OCI-LY7 (cell line): ENCODE results near the gene CUEDC1. TPM values are rescaled to one million over a fixed set of nuclear protein-coding genes. Genes with fewer than 3 reads are reported as not detected.

Experiments
- BruUV-seq: library from RNA; stranded (reverse); fragments of 400-500 nt; replicated peaks from 2 replicates; lab custom pipeline; 2021; lab: Mats Ljungman, UMichigan
- CTCF ChIA-PET: fragments of 300-600 bp; sonication (Branson Sonifier 250); formaldehyde crosslinking; loops from one replicate; lab custom pipeline; 2022; ENCODE audit warnings: antibody characterized with exemption; ENCODE audit not compliant: unreplicated experiment; lab: Charles Lee
- POLR2A ChIA-PET: fragments of 300-600 bp; sonication (Branson Sonifier 250); formaldehyde crosslinking; loops from one replicate; lab custom pipeline; 2022; ENCODE audit warnings: antibody characterized with exemption; lab: Charles Lee
- DNase-seq: peaks from one replicate; pipeline ENCODE4 v3.0.0-alpha.2; 2015; ENCODE audit warnings: low spot score
- H2AFZ ChIP-seq: fragments of 200-600 bp; sonication (generic), shearing (Covaris generic); 2 replicates; pipeline ENCODE4 v1.6.1; 2014; ENCODE audit warnings: mild to moderate bottlenecking, antibody characterized with exemption, low read length, moderate library complexity
- H3K27ac ChIP-seq: fragments of 200-600 bp; sonication (generic); 2 replicates; pipeline ENCODE4 v1.5.1; 2014; ENCODE audit warnings: mixed run types, low read depth, mild to moderate bottlenecking, moderate library complexity, low read length, inconsistent platforms; ENCODE audit not compliant: poor library complexity, severe bottlenecking
- H3K36me3 ChIP-seq: fragments of 200-600 bp; sonication (generic); 2 replicates; pipeline ENCODE4 v1.6.1; 2014; ENCODE audit warnings: mild to moderate bottlenecking, antibody characterized with exemption, low read length, moderate library complexity, mixed read lengths; ENCODE audit not compliant: insufficient read depth
- H3K4me1 ChIP-seq: fragments of 200-600 bp; sonication (generic); 2 replicates; pipeline ENCODE4 v1.5.1; 2014; ENCODE audit warnings: mild to moderate bottlenecking, low read length; ENCODE audit not compliant: insufficient read depth, poor library complexity, severe bottlenecking
- H3K4me2 ChIP-seq: fragments of 200-600 bp; sonication (generic); 2 replicates; pipeline ENCODE4 v1.6.1; 2014; ENCODE audit warnings: mild to moderate bottlenecking, low read length
- H3K4me3 ChIP-seq: fragments of 200-600 bp; sonication (generic); 2 replicates; pipeline ENCODE4 v1.5.1; 2014; ENCODE audit warnings: mild to moderate bottlenecking, low read depth, low read length; ENCODE audit not compliant: poor library complexity, severe bottlenecking
- H3K79me2 ChIP-seq: fragments of 200-600 bp; sonication (generic); 2 replicates; pipeline ENCODE4 v1.6.1; 2016; ENCODE audit warnings: low read depth, mild to moderate bottlenecking, low read length, moderate library complexity, mixed read lengths; ENCODE audit not compliant: insufficient read depth
- H3K9me2 ChIP-seq: fragments of 200-600 bp; sonication (generic); 2 replicates; pipeline ENCODE4 v1.6.1; 2016; ENCODE audit warnings: mild to moderate bottlenecking, low read length, mixed read lengths; ENCODE audit not compliant: insufficient read depth
- H3K9me3 ChIP-seq: fragments of 200-600 bp; sonication (generic); 2 replicates; pipeline ENCODE4 v1.6.1; 2014; ENCODE audit warnings: mild to moderate bottlenecking, mixed run types, low read length, mixed read lengths
- H4K20me1 ChIP-seq: fragments of 200-600 bp; sonication (generic); 2 replicates; pipeline ENCODE4 v1.6.1; 2014; ENCODE audit warnings: mild to moderate bottlenecking, antibody characterized with exemption, low read length, moderate library complexity, mixed read lengths; ENCODE audit not compliant: insufficient read depth
- EZH2phosphoT487 ChIP-seq: fragments of 200-600 bp; sonication (generic); IDR thresholded peaks from 2 replicates; pipeline ENCODE4 v1.6.1; 2018; ENCODE audit warnings: low read depth, borderline replicate concordance, mild to moderate bottlenecking, mixed run types, antibody characterized with exemption, low read length, moderate library complexity, mixed read lengths
- intact Hi-C: fragments of 100-400 bp; cut with micrococcal nuclease; formaldehyde crosslinking; loops from one replicate; pipeline ENCODE4 v1.10.0; 2022; ENCODE audit not compliant: unreplicated experiment
- total RNA-seq, 2 experiments: library from RNA; depleted of rRNA in 1 of 2; stranded (reverse); fragments of >200 nt in 1 of 2; shearing (Covaris generic) in 1 of 2; gene quantifications; 2 replicates each; pipeline ENCODE4 v1.2.3, GENCODE V29; 2014 to 2022
- TF ChIP-seq, protein P1 (sequence below): fragments of 200-600 bp; sonication (generic); conservative IDR thresholded peaks from 2 replicates; pipeline ENCODE4 v1.5.1; 2014; ENCODE audit warnings: mild to moderate bottlenecking, antibody characterized with exemption, low read length, moderate library complexity, mixed read lengths

The CUEDC1 gene
- total RNA-seq, 2 experiments from 2014 or later: 0.74 TPM; not detected in 1

DNA sequence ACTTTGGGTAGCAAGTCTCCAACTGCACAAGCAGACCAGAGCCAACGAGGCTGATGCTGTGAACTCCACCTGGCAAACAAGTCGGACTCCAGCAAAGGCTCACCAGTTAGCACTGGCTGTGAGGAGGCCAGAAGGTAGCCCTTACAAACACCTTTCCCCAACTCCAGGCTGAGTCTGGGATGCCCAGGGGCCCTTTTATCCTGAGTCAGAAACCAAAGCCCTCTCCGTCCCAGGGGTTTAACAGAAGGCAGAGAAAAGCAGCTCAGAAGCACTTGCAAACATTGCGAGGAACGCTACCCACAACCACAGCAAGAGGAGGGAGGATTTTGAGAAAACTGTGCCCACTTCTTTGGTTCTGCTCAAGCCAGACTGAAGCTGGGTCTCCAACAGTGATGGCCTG is 25.0 kb downstream of the CUEDC1 start:
- Histone ChIP-seq H3K4me1 (no peaks in the 10 kb centered on the region), H3K36me3 (no peaks in the 10 kb centered on the region), H3K4me2 (no peak overlapping the region), H4K20me1 (no peaks in the 10 kb centered on the region), H3K9me3 (no peaks in the 10 kb centered on the region), H3K27ac (no peak overlapping the region), H3K9me2 (no peaks in the 10 kb centered on the region), H2AFZ (no peak overlapping the region), H3K4me3 (no peak overlapping the region), H3K79me2 (no peaks in the 10 kb centered on the region)
- ChIA-PET POLR2A (interaction anchor here (1.1 kb wide), 1 partner anchor 30 kb away, joined by 3 read pairs; no protein-coding TSS in a partner anchor), CTCF (no interaction called here)
- DNase-seq: no peak
- no TSS peak for BruUV-seq
- TF ChIP-seq EZH2phosphoT487: no peak
- TF ChIP-seq, protein P1, sequence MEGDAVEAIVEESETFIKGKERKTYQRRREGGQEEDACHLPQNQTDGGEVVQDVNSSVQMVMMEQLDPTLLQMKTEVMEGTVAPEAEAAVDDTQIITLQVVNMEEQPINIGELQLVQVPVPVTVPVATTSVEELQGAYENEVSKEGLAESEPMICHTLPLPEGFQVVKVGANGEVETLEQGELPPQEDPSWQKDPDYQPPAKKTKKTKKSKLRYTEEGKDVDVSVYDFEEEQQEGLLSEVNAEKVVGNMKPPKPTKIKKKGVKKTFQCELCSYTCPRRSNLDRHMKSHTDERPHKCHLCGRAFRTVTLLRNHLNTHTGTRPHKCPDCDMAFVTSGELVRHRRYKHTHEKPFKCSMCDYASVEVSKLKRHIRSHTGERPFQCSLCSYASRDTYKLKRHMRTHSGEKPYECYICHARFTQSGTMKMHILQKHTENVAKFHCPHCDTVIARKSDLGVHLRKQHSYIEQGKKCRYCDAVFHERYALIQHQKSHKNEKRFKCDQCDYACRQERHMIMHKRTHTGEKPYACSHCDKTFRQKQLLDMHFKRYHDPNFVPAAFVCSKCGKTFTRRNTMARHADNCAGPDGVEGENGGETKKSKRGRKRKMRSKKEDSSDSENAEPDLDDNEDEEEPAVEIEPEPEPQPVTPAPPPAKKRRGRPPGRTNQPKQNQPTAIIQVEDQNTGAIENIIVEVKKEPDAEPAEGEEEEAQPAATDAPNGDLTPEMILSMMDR: no peak
- intact Hi-C loops: no loop called here

DNA sequence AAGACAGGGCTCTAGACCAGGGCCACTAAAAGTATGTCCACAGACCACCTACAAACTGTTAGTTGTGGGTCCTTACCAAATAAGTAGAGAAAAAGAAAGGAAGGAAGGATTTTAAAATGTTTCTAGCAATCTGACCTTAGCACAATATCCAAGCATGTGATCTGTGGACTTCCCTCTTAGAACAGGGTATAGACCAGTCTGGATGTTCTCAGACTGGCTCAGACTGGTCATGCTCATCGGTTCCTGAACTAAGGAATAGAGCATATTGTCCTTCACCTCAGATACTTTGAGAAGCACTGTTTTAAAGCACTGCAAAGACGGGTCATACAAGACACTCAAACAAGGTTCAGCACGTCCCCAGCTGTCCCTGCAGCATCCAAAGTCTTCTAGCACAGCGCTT is 25.8 kb downstream of the CUEDC1 start:
- no peaks in the 10 kb centered on the region for H3K9me3 ChIP-seq
- no peaks in the 10 kb centered on the region for H4K20me1 ChIP-seq
- H3K79me2 ChIP-seq: no peaks in the 10 kb centered on the region
- TF ChIP-seq, protein P1: no peak
- TF ChIP-seq EZH2phosphoT487: no peak
- POLR2A ChIA-PET: no interaction called here
- no TSS peak for BruUV-seq
- H3K27ac ChIP-seq: no peak overlapping the region
- no peak overlapping the region for H3K4me2 ChIP-seq
- CTCF ChIA-PET: no interaction called here
- DNase-seq: no peak
- H3K4me3 ChIP-seq: no peak overlapping the region
- no peaks in the 10 kb centered on the region for H3K4me1 ChIP-seq
- H3K36me3 ChIP-seq: no peaks in the 10 kb centered on the region
- H2AFZ ChIP-seq: no peak overlapping the region
- H3K9me2 ChIP-seq: no peaks in the 10 kb centered on the region
- intact Hi-C loops: no loop called here

DNA sequence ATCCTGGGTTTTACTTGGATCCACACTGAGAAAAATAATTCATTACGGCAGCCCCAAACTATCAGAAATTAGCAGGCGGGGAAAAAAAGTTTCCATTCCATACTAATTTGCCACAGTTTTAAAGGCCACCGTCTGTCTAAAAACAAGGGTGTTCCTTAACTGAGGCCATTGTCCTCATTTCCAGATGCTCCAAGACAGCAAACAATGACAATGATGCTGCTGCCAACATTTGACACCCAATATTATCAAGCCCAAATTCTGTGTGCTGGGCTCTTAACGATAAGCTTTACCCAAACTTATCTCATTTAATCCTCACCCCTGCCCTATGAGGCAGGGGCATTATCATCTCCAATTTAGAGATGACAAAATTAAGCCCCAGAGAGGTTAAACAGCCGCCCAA is 26.3 kb downstream of the CUEDC1 start:
- H3K9me3 ChIP-seq: no peaks in the 10 kb centered on the region
- H3K9me2 ChIP-seq: no peaks in the 10 kb centered on the region
- no peaks in the 10 kb centered on the region for H3K4me1 ChIP-seq
- DNase-seq: no peak
- CTCF ChIA-PET: no interaction called here
- H3K79me2 ChIP-seq: no peaks in the 10 kb centered on the region
- H3K4me3 ChIP-seq: no peak overlapping the region
- H3K27ac ChIP-seq: no peak overlapping the region
- no peaks in the 10 kb centered on the region for H3K36me3 ChIP-seq
- TF ChIP-seq EZH2phosphoT487: no peak
- TF ChIP-seq, protein P1: no peak
- POLR2A ChIA-PET: no interaction called here
- H3K4me2 ChIP-seq: no peak overlapping the region
- intact Hi-C loops: no loop called here
- no peak overlapping the region for H2AFZ ChIP-seq
- BruUV-seq: no TSS peak
- H4K20me1 ChIP-seq: no peaks in the 10 kb centered on the region
